ENCODE measurements around the gene TBC1D22A.
"Not testable (repeated sequence)": the region's sequence is repeated elsewhere in the genome, so short reads cannot be mapped to it uniquely, and the experiment has no call there.

TBC1D22A gene

DNA sequence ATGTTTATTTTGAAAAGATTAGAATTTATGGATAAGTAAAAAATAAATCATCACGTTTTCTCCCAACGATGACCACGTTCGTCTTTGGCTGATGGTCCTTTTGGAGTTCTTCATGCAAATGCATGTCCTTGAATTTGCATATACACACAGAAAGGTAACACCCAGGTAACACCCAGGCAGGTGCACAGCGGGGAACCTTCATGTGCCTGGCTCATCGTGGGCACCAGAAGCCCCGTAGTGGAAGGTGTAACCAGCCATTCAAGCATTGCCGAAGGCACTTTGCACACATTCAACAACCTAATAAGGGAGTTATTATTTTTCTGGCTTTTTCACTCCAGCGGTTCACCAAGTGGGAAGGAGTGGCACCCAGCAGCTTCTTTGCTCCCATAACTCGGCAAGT lies 404.6 kb downstream of the TBC1D22A start:
- Histone ChIP-seq H2AFZ (ENCODE audit: low read length) (no peak overlapping the region), H3K79me2 (ENCODE audit: insufficient read depth, low read length) (no peaks in the 10 kb centered on the region), H4K20me1 (ENCODE audit: insufficient read depth, low read length) (no peaks in the 10 kb centered on the region), H3K4me2 (ENCODE audit: low read length) (no peak overlapping the region), H3K27ac (ENCODE audit: low read depth, low read length, poor library complexity, severe bottlenecking) (no peak overlapping the region), H3K9ac (ENCODE audit: low read length) (no peak overlapping the region), H3F3A (ENCODE audit: insufficient read depth, low read length) (no peaks in the 10 kb centered on the region), H3K9me2 (ENCODE audit: low read depth, low read length) (no peaks in the 10 kb centered on the region), H3K4me3 (ENCODE audit: low read depth, low read length, poor library complexity, severe bottlenecking) (no peak overlapping the region), H3K36me3 (ENCODE audit: insufficient read depth, low read length) (peaks cover 18% of the 10 kb centered on the region), H3K9me3 (ENCODE audit: low read length) (peaks cover 5% of the 10 kb centered on the region; the same call in 1 of the 2 replicates), H3K27me3 (ENCODE audit: insufficient read depth, low read length) (no peaks in the 10 kb centered on the region), H3K4me1 (ENCODE audit: insufficient read depth, low read length, severe bottlenecking) (peaks cover 15% of the 10 kb centered on the region)
- TF ChIP-seq CTCF (IDR thresholded peaks at IDR 0.05; ENCODE audit: low read length) (no peak), EZH2 (IDR thresholded peaks at IDR 0.05; ENCODE audit: borderline replicate concordance, low read length) (no peak)

DNA sequence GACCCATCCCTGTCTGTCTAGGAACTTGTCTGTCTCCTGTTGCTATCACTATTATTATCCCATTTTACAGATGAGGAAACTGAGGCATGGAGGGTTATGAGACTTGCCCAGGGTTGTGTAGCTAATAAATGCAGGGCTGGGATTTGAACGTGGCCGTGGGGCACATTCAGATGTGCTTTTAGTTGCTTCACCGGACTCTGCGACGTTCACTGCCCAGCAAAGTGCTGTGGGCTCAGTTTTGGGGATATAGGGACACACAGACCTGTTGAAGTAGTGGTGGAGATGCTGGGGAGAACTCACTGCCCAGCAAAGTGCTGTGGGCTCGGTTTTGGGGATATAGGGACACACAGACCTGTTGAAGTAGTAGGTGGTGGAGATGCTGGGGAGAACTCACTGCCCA lies 405.5 kb downstream of the TBC1D22A start:
- peaks cover 15% of the 10 kb centered on the region for H3K4me1 ChIP-seq (ENCODE audit: insufficient read depth, low read length, severe bottlenecking)
- H3K9ac ChIP-seq (ENCODE audit: low read length); H3F3A ChIP-seq (ENCODE audit: insufficient read depth, low read length); H3K9me2 ChIP-seq (ENCODE audit: low read depth, low read length); H4K20me1 ChIP-seq (ENCODE audit: insufficient read depth, low read length); H3K27ac ChIP-seq (ENCODE audit: low read depth, low read length, poor library complexity, severe bottlenecking); H3K27me3 ChIP-seq (ENCODE audit: insufficient read depth, low read length); H3K4me2 ChIP-seq (ENCODE audit: low read length); H3K9me3 ChIP-seq (ENCODE audit: low read length); H3K4me3 ChIP-seq (ENCODE audit: low read depth, low read length, poor library complexity, severe bottlenecking); H3K79me2 ChIP-seq (ENCODE audit: insufficient read depth, low read length); H2AFZ ChIP-seq (ENCODE audit: low read length): not testable (repeated sequence)
- H3K36me3 ChIP-seq (ENCODE audit: insufficient read depth, low read length), result peaks cover 18% of the 10 kb centered on the region

DNA sequence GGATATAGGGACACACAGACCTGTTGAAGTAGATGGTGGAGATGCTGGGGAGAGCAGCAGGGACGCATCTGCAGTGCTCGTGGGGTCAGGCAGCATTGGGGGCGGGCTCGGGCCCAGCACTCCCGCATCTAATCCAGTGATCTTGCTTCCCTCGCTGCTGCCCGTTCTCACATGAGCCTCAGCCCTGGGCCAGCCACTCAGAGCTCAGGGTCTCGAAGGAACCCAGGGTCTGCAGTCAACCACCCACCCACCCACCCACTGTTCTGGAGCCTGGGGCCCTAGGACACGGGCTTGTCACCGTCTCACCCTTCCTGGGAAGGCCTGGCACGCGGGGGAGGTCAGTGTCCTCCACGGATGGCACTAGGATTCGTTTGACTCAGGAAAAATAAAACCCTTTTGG lies 406.0 kb downstream of the TBC1D22A start:
- H3F3A ChIP-seq (ENCODE audit: insufficient read depth, low read length), result no peaks in the 10 kb centered on the region
- H3K4me1 ChIP-seq (ENCODE audit: insufficient read depth, low read length, severe bottlenecking), result peaks cover 15% of the 10 kb centered on the region
- H3K9me2 ChIP-seq (ENCODE audit: low read depth, low read length), result no peaks in the 10 kb centered on the region
- no peaks in the 10 kb centered on the region for H4K20me1 ChIP-seq (ENCODE audit: insufficient read depth, low read length)
- H3K79me2 ChIP-seq (ENCODE audit: insufficient read depth, low read length), result no peaks in the 10 kb centered on the region
- H3K4me2 ChIP-seq (ENCODE audit: low read length), result no peak overlapping the region
- no peak overlapping the region for H3K4me3 ChIP-seq (ENCODE audit: low read depth, low read length, poor library complexity, severe bottlenecking)
- peaks cover 5% of the 10 kb centered on the region; the same call in 1 of the 2 replicates for H3K9me3 ChIP-seq (ENCODE audit: low read length)
- H3K9ac ChIP-seq (ENCODE audit: low read length), result no peak overlapping the region
- H3K36me3 ChIP-seq (ENCODE audit: insufficient read depth, low read length), result peaks cover 18% of the 10 kb centered on the region
- no peak overlapping the region for H3K27ac ChIP-seq (ENCODE audit: low read depth, low read length, poor library complexity, severe bottlenecking)
- no peaks in the 10 kb centered on the region for H3K27me3 ChIP-seq (ENCODE audit: insufficient read depth, low read length)
- no peak for TF ChIP-seq EZH2 (IDR thresholded peaks at IDR 0.05; ENCODE audit: borderline replicate concordance, low read length)
- no peak for TF ChIP-seq CTCF (IDR thresholded peaks at IDR 0.05; ENCODE audit: low read length)
- no peak overlapping the region for H2AFZ ChIP-seq (ENCODE audit: low read length)
